SK-N-SH (cell line): ENCODE results near the gene CHST11. TPM values are rescaled to one million over a fixed set of nuclear protein-coding genes. Genes with fewer than 3 reads are reported as not detected.

ENCODE experiments used
- CTCF ChIA-PET: fragments of 300-600, 350-600 bp; formaldehyde crosslinking; extraction: SDS; loops from one replicate; lab custom pipeline; 2021; lab: Yijun Ruan, JAX
- POLR2A ChIA-PET: fragments of 350-600 bp; sonication (Branson Sonifier 250); formaldehyde crosslinking; extraction: SDS; loops from one replicate; lab custom pipeline; 2020; ENCODE audit warnings: antibody characterized with exemption, inconsistent platforms; lab: Yijun Ruan, JAX
- DNase-seq: peaks from one replicate; pipeline ENCODE4 v3.0.0; 2012
- H2AFZ ChIP-seq: fragments of 200-600 bp; sonication (generic); 2 replicates; pipeline ENCODE4 v1.8.1; 2016; ENCODE audit warnings: antibody characterized with exemption, mild to moderate bottlenecking, low read depth
- H3F3A ChIP-seq: fragments of 200-600 bp; sonication (generic); replicated peaks from 2 replicates; pipeline ENCODE3; 2016; ENCODE audit warnings: antibody characterized with exemption, mild to moderate bottlenecking; ENCODE audit not compliant: insufficient read depth
- H3K27ac ChIP-seq, 2 experiments: fragments of 200-500 bp in 1 of 2; fragments of 200-600 bp in 1 of 2; sonication (Bioruptor generic) in 1 of 2; sonication (generic), shearing (Covaris generic) in 1 of 2; 2 replicates each; pipeline versions ENCODE4 v1.5.1 to v1.6.1; 2014 to 2016; ENCODE audit warnings: low read depth in 2 of 2, inconsistent platforms in 1 of 2, low read length in 1 of 2, mild to moderate bottlenecking in 1 of 2, mixed read lengths in 1 of 2
- H3K27me3 ChIP-seq: fragments of 200-600 bp; sonication (generic), shearing (Covaris generic); 2 replicates; pipeline ENCODE4 v1.6.1; 2016; ENCODE audit warnings: mixed run types; ENCODE audit not compliant: insufficient read depth
- H3K36me3 ChIP-seq, 2 experiments: fragments of 200-500 bp in 1 of 2; fragments of 200-600 bp in 1 of 2; sonication (Bioruptor generic) in 1 of 2; sonication (generic) in 1 of 2; replicated peaks in 1 of 2; 2 replicates each; pipeline versions ENCODE3 to v1.5.1; 2014 to 2016; ENCODE audit warnings: low read length in 1 of 2, mild to moderate bottlenecking in 1 of 2; ENCODE audit not compliant: insufficient read depth in 2 of 2, control insufficient read depth in 1 of 2
- H3K4me1 ChIP-seq, 2 experiments: fragments of 200-500 bp in 1 of 2; fragments of 200-600 bp in 1 of 2; sonication (Bioruptor generic) in 1 of 2; sonication (generic), shearing (Covaris generic) in 1 of 2; 2 replicates each; pipeline versions ENCODE4 v1.5.1 to v1.6.1; 2014 to 2016; ENCODE audit warnings: low read depth in 1 of 2, low read length in 1 of 2, mixed run types in 1 of 2; ENCODE audit not compliant: insufficient read depth in 2 of 2, control insufficient read depth in 1 of 2
- H3K4me2 ChIP-seq: fragments of 200-600 bp; sonication (generic), shearing (Covaris generic); 2 replicates; pipeline ENCODE4 v1.6.1; 2017; ENCODE audit warnings: mixed run types
- H3K4me3 ChIP-seq, 2 experiments: fragments of 200-500 bp in 1 of 2; fragments of 200-600 bp in 1 of 2; sonication (Bioruptor generic) in 1 of 2; sonication (generic), shearing (Covaris generic) in 1 of 2; 2 replicates each; pipeline versions ENCODE4 v1.5.1 to v1.8.1; 2014 to 2016; ENCODE audit warnings: low read depth in 2 of 2, inconsistent platforms in 1 of 2, low read length in 1 of 2, mild to moderate bottlenecking in 1 of 2, mixed read lengths in 1 of 2, moderate library complexity in 1 of 2
- H3K79me2 ChIP-seq: fragments of 200-600 bp; sonication (generic); 2 replicates; pipeline ENCODE4 v1.8.1; 2017; ENCODE audit warnings: mild to moderate bottlenecking; ENCODE audit not compliant: insufficient read depth
- H3K9ac ChIP-seq: fragments of 200-600 bp; sonication (generic); 2 replicates; pipeline ENCODE4 v1.6.1; 2017; ENCODE audit warnings: mixed run types
- H3K9me2 ChIP-seq: fragments of 200-600 bp; sonication (generic); 2 replicates; pipeline ENCODE4 v1.6.1; 2017; ENCODE audit warnings: mixed run types
- H3K9me3 ChIP-seq: fragments of 200-600 bp; sonication (generic); 2 replicates; pipeline ENCODE4 v1.6.1; 2017; ENCODE audit warnings: mixed run types, mild to moderate bottlenecking, moderate library complexity
- H4K20me1 ChIP-seq: fragments of 200-600 bp; sonication (generic); 2 replicates; pipeline ENCODE4 v1.6.1; 2017; ENCODE audit warnings: mild to moderate bottlenecking, mixed run types; ENCODE audit not compliant: insufficient read depth
- EZH2phosphoT487 ChIP-seq: fragments of 200-600 bp; sonication (generic); IDR thresholded peaks from 2 replicates; pipeline ENCODE4 v1.6.1; 2017; ENCODE audit warnings: low read depth, mixed run types, mild to moderate bottlenecking, antibody characterized with exemption, moderate library complexity, borderline replicate concordance
- FOSL2 ChIP-seq: IDR thresholded peaks from 2 replicates; pipeline ENCODE4 v1.4.0; 2012; ENCODE audit warnings: low read depth, mild to moderate bottlenecking, moderate library complexity, borderline replicate concordance
- MXI1 ChIP-seq: IDR thresholded peaks from 2 replicates; pipeline ENCODE4 v1.6.1; 2012; ENCODE audit warnings: mild to moderate bottlenecking, low read depth, low read length, improper control_type of control experiment
- NRF1 ChIP-seq: IDR thresholded peaks from 2 replicates; pipeline ENCODE4 v1.6.1; 2012; ENCODE audit warnings: low read depth, mild to moderate bottlenecking, low read length
- RAD21 ChIP-seq: IDR thresholded peaks from 2 replicates; pipeline ENCODE4 v1.6.1; 2012; ENCODE audit warnings: mild to moderate bottlenecking, low read length
- RCOR1 ChIP-seq: fragments of 150-350 bp; IDR thresholded peaks from 2 replicates; pipeline ENCODE4 v1.6.1; 2017; ENCODE audit warnings: antibody characterized with exemption, low read length
- SMC3 ChIP-seq: IDR thresholded peaks from 2 replicates; pipeline ENCODE4 v1.6.1; 2012; ENCODE audit warnings: low read depth, low read length, improper control_type of control experiment
- TEAD4 ChIP-seq: IDR thresholded peaks from 2 replicates; pipeline ENCODE4 v1.4.0; 2012; ENCODE audit warnings: mild to moderate bottlenecking, borderline replicate concordance; ENCODE audit not compliant: insufficient read depth
- WGBS: methylation state at CpG from one replicate; pipeline ENCODE4 v1.1.6; 2017; ENCODE audit warnings: low lambda C conversion rate; 5-methylcytosine and 5-hydroxymethylcytosine counted together
- polyA plus RNA-seq, 3 experiments: library from polyadenylated mRNA; depleted of rRNA; stranded (reverse); fragments of >200 nt; gene quantifications; 2 replicates each; pipeline ENCODE4 v1.2.3, GENCODE V29; 2012
- TF ChIP-seq, protein P1 (sequence below): fragments of 200-600 bp; sonication (generic); IDR thresholded peaks from 2 replicates; pipeline ENCODE4 v1.6.1; 2017; ENCODE audit warnings: antibody characterized with exemption, mild to moderate bottlenecking, moderate library complexity
- TF ChIP-seq, protein P2 (sequence below): fragments of 150-350 bp; IDR thresholded peaks from 2 replicates; pipeline ENCODE4 v1.6.1; 2016; ENCODE audit warnings: mild to moderate bottlenecking, low read depth, low read length
- TF ChIP-seq, protein P3 (sequence below): IDR thresholded peaks from 2 replicates; pipeline ENCODE4 v1.4.0; 2012; ENCODE audit warnings: low read depth, borderline replicate concordance
- TF ChIP-seq, protein P4 (sequence below): IDR thresholded peaks from 2 replicates; pipeline ENCODE4 v1.4.0; 2012; ENCODE audit warnings: low read depth

The CHST11 gene
- polyA plus RNA-seq, 1 of the 3 experiments (the other 2 are of a cell fraction), result 18.6 TPM

DNA sequence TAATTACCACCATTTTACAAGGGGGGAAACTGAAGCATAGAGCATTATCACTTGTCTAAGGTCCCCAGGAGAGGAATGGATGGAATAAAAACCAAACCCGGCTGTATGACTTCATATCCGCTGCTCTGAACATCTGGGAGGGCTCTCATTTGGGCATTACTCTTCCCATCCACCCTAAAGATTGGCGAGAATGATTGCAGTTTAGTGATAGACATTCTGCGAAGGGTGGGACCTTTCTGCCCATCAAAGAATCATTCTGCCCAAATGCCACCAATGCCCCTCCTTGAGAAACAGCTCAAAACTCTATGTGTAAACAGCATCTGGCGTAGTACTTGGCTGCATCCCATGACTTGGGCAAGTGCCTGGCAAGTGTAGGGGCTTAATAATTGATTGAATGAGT, 11.6 kb downstream of the CHST11 start:
- POLR2A ChIA-PET, result no interaction called here
- H3F3A ChIP-seq, result peaks cover 3% of the 10 kb centered on the region
- 94% methylated on average over 5 of the region's 5 CpGs for WGBS
- no peaks in the 10 kb centered on the region for H3K27me3 ChIP-seq
- no peak for DNase-seq
- CTCF ChIA-PET, result interaction anchor here (1.1 kb wide), 1 partner anchor 87 kb away, joined by 4 read pairs; no protein-coding TSS in a partner anchor
- H3K9ac ChIP-seq, result no peak overlapping the region
- no peaks in the 10 kb centered on the region for H3K9me2 ChIP-seq
- no peaks in the 10 kb centered on the region; a peak in 1 of 4 replicates for H3K4me1 ChIP-seq
- no peak overlapping the region for H2AFZ ChIP-seq
- no peak overlapping the region for H3K27ac ChIP-seq
- no peaks in the 10 kb centered on the region for H3K36me3 ChIP-seq
- no peaks in the 10 kb centered on the region for H3K9me3 ChIP-seq
- no peak overlapping the region for H3K4me3 ChIP-seq
- H4K20me1 ChIP-seq, result no peaks in the 10 kb centered on the region
- no peak overlapping the region for H3K4me2 ChIP-seq
- TF ChIP-seq, protein P1, sequence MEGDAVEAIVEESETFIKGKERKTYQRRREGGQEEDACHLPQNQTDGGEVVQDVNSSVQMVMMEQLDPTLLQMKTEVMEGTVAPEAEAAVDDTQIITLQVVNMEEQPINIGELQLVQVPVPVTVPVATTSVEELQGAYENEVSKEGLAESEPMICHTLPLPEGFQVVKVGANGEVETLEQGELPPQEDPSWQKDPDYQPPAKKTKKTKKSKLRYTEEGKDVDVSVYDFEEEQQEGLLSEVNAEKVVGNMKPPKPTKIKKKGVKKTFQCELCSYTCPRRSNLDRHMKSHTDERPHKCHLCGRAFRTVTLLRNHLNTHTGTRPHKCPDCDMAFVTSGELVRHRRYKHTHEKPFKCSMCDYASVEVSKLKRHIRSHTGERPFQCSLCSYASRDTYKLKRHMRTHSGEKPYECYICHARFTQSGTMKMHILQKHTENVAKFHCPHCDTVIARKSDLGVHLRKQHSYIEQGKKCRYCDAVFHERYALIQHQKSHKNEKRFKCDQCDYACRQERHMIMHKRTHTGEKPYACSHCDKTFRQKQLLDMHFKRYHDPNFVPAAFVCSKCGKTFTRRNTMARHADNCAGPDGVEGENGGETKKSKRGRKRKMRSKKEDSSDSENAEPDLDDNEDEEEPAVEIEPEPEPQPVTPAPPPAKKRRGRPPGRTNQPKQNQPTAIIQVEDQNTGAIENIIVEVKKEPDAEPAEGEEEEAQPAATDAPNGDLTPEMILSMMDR, result no peak
- TF ChIP-seq, protein P2, sequence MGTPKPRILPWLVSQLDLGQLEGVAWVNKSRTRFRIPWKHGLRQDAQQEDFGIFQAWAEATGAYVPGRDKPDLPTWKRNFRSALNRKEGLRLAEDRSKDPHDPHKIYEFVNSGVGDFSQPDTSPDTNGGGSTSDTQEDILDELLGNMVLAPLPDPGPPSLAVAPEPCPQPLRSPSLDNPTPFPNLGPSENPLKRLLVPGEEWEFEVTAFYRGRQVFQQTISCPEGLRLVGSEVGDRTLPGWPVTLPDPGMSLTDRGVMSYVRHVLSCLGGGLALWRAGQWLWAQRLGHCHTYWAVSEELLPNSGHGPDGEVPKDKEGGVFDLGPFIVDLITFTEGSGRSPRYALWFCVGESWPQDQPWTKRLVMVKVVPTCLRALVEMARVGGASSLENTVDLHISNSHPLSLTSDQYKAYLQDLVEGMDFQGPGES, result no peak
- TF ChIP-seq RCOR1 (no peak), FOSL2 (no peak), TEAD4 (no peak), RAD21 (no peak), NRF1 (no peak), SMC3 (no peak), MXI1 (no peak), EZH2phosphoT487 (no peak)
- TF ChIP-seq, protein P3, sequence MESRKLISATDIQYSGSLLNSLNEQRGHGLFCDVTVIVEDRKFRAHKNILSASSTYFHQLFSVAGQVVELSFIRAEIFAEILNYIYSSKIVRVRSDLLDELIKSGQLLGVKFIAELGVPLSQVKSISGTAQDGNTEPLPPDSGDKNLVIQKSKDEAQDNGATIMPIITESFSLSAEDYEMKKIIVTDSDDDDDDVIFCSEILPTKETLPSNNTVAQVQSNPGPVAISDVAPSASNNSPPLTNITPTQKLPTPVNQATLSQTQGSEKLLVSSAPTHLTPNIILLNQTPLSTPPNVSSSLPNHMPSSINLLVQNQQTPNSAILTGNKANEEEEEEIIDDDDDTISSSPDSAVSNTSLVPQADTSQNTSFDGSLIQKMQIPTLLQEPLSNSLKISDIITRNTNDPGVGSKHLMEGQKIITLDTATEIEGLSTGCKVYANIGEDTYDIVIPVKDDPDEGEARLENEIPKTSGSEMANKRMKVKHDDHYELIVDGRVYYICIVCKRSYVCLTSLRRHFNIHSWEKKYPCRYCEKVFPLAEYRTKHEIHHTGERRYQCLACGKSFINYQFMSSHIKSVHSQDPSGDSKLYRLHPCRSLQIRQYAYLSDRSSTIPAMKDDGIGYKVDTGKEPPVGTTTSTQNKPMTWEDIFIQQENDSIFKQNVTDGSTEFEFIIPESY, result no peak
- peaks cover 7% of the 10 kb centered on the region; the same call in 1 of the 2 replicates for H3K79me2 ChIP-seq

DNA sequence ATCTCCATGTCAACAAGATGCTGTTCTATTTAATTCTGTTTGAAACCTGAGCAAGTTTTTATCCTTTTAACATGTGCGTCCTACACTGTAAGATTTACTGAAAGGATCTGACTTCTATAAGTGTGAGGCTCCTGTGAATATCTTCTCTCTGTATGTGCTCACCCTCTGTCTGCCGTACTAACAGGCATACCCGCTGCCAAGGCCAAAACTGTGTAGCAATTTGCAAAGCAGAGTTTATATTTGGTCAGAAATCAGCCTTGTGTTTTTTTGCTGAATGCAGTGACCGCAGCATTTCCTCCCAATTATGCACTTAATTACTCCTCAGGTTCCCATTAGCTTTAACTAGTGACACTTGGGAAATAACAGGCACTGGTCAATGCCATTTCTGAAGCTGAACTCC, 12.3 kb downstream of the CHST11 start:
- H3K9me2 ChIP-seq, result no peaks in the 10 kb centered on the region
- TF ChIP-seq, protein P4, sequence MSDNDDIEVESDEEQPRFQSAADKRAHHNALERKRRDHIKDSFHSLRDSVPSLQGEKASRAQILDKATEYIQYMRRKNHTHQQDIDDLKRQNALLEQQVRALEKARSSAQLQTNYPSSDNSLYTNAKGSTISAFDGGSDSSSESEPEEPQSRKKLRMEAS, result no peak
- CTCF ChIA-PET, result no interaction called here
- H3K4me2 ChIP-seq, result no peak overlapping the region
- peaks cover 3% of the 10 kb centered on the region for H3F3A ChIP-seq
- H3K4me1 ChIP-seq, result no peaks in the 10 kb centered on the region; a peak in 1 of 4 replicates
- no peak overlapping the region for H3K27ac ChIP-seq
- H3K9ac ChIP-seq, result no peak overlapping the region
- H4K20me1 ChIP-seq, result no peaks in the 10 kb centered on the region
- no peaks in the 10 kb centered on the region for H3K9me3 ChIP-seq
- 93% methylated on average over 4 of the region's 4 CpGs for WGBS
- POLR2A ChIA-PET, result no interaction called here
- no peak overlapping the region for H2AFZ ChIP-seq
- H3K27me3 ChIP-seq, result no peaks in the 10 kb centered on the region
- no peak overlapping the region for H3K4me3 ChIP-seq
- DNase-seq, result no peak
- H3K79me2 ChIP-seq, result peaks cover 7% of the 10 kb centered on the region; the same call in 1 of the 2 replicates
- H3K36me3 ChIP-seq, result no peaks in the 10 kb centered on the region
